MM.1S (cell line): Measurements from ENCODE around the gene AHCTF1.
"Not testable (repeated sequence)": the region's sequence is repeated elsewhere in the genome, so short reads cannot be mapped to it uniquely, and the experiment has no call there.

Experiments used
- DNase-seq: peaks from one replicate; pipeline ENCODE4 v3.0.0-alpha.2; 2015
- H2AFZ ChIP-seq: fragments of 300-600 bp; sonication (generic); 2 replicates; pipeline ENCODE4 v1.6.0; 2016; ENCODE audit warnings: antibody characterized with exemption, low read length
- H3F3A ChIP-seq: fragments of 300-600 bp; sonication (generic); 2 replicates; pipeline ENCODE4 v1.6.1; 2016; ENCODE audit warnings: mild to moderate bottlenecking, antibody characterized with exemption, low read length, moderate library complexity, mixed read lengths; ENCODE audit not compliant: insufficient read depth
- H3K27ac ChIP-seq: fragments of 300-600 bp; sonication (generic); 2 replicates; pipeline ENCODE4 v1.5.1; 2016; ENCODE audit warnings: mild to moderate bottlenecking, low read length
- H3K27me3 ChIP-seq: fragments of 300-600 bp; sonication (generic); replicated peaks from 2 replicates; pipeline ENCODE4 v1.6.0; 2016; ENCODE audit warnings: low read length; ENCODE audit not compliant: insufficient read depth
- H3K36me3 ChIP-seq: fragments of 300-600 bp; sonication (generic); replicated peaks from 2 replicates; pipeline ENCODE4 v1.6.1; 2016; ENCODE audit warnings: mild to moderate bottlenecking, low read length, mixed read lengths; ENCODE audit not compliant: insufficient read depth
- H3K4me1 ChIP-seq: fragments of 300-600 bp; sonication (generic); 2 replicates; pipeline ENCODE4 v1.6.1; 2016; ENCODE audit warnings: low read length, mixed read lengths
- H3K4me2 ChIP-seq: fragments of 300-600 bp; sonication (generic); 2 replicates; pipeline ENCODE4 v1.6.0; 2016; ENCODE audit warnings: low read depth, low read length
- H3K4me3 ChIP-seq: fragments of 300-600 bp; sonication (generic); 2 replicates; pipeline ENCODE4 v1.5.1; 2016; ENCODE audit warnings: low read length, mixed read lengths
- H3K79me2 ChIP-seq: fragments of 300-600 bp; sonication (generic); 2 replicates; pipeline ENCODE4 v1.6.1; 2016; ENCODE audit warnings: mixed run types, low read length, mixed read lengths
- H3K9ac ChIP-seq: fragments of 300-600 bp; sonication (generic); 2 replicates; pipeline ENCODE4 v1.6.1; 2016; ENCODE audit warnings: low read length, mixed read lengths
- H3K9me2 ChIP-seq: fragments of 300-600 bp; sonication (generic); replicated peaks from 2 replicates; pipeline ENCODE4 v1.6.1; 2016; ENCODE audit warnings: mild to moderate bottlenecking, low read length, mixed read lengths; ENCODE audit not compliant: insufficient read depth
- H3K9me3 ChIP-seq: fragments of 300-600 bp; sonication (generic); replicated peaks from 2 replicates; pipeline ENCODE4 v1.6.1; 2016; ENCODE audit warnings: mild to moderate bottlenecking, low read length, mixed read lengths; ENCODE audit not compliant: insufficient read depth
- H4K20me1 ChIP-seq: fragments of 300-600 bp; sonication (generic); 2 replicates; pipeline ENCODE4 v1.6.1; 2016; ENCODE audit warnings: mild to moderate bottlenecking, low read length, moderate library complexity, mixed read lengths; ENCODE audit not compliant: insufficient read depth
- CTCF ChIP-seq: fragments of 300-600 bp; sonication (generic); IDR thresholded peaks from 2 replicates; pipeline ENCODE4 v1.5.1; 2016; ENCODE audit warnings: antibody characterized with exemption, low read length, mixed read lengths
- EZH2 ChIP-seq: fragments of 300-600 bp; sonication (generic); optimal IDR thresholded peaks from 2 replicates; pipeline ENCODE3; 2017; ENCODE audit warnings: low read depth, mild to moderate bottlenecking, antibody characterized with exemption, low read length, mixed read lengths
- EZH2phosphoT487 ChIP-seq: fragments of 300-600 bp; sonication (generic); IDR thresholded peaks from 2 replicates; pipeline ENCODE4 v1.6.1; 2018; ENCODE audit warnings: antibody characterized with exemption, low read length

The AHCTF1 gene

DNA sequence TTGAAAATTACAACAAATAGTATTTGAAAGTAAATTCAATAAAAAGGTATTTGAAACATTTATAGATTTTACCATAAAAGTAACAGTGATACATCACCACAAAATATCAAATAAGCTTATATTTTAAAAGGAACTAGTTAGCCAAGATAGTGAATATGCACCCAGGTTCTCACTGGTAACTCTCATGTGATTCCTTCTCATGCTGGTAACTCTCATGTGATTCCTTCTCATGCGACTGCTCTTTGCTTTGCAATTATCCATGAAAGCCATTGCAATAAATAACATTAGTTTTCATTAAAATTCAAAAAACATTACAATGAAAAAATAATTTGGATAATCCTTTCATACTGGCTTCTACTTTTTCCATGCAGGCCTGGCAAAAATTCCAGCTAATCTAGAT is 75.4 kb downstream of the AHCTF1 start:
- Histone ChIP-seq H3K4me3 (no peak overlapping the region), H3K4me1 (no peaks in the 10 kb centered on the region), H3K9me3 (no peaks in the 10 kb centered on the region), H3K9me2 (no peaks in the 10 kb centered on the region), H3K9ac (no peak overlapping the region), H3K27ac (no peak overlapping the region), H3F3A (no peaks in the 10 kb centered on the region), H2AFZ (no peak overlapping the region), H3K27me3 (no peaks in the 10 kb centered on the region), H3K4me2 (no peak overlapping the region), H3K36me3 (peaks cover 25% of the 10 kb centered on the region), H3K79me2 (no peaks in the 10 kb centered on the region), H4K20me1 (no peaks in the 10 kb centered on the region)
- TF ChIP-seq CTCF (no peak), EZH2 (no peak), EZH2phosphoT487 (no peak)
- DNase-seq = no peak

GRCh38 chr1:246850640-246851039 is 81.1 kb downstream of the AHCTF1 start:
- not testable (repeated sequence) for H3F3A ChIP-seq, H4K20me1 ChIP-seq, H3K4me3 ChIP-seq, H3K27ac ChIP-seq, H2AFZ ChIP-seq, H3K79me2 ChIP-seq, H3K9me3 ChIP-seq, DNase-seq, H3K27me3 ChIP-seq, H3K9ac ChIP-seq, H3K9me2 ChIP-seq, H3K4me1 ChIP-seq, H3K4me2 ChIP-seq
- peaks cover 33% of the 10 kb centered on the region for H3K36me3 ChIP-seq

- Histone ChIP-seq H3K4me2 (no peak overlapping the region), H3K4me1 (no peaks in the 10 kb centered on the region), H3K36me3 (peaks cover 14% of the 10 kb centered on the region), H4K20me1 (no peaks in the 10 kb centered on the region), H3K4me3 (no peak overlapping the region), H2AFZ (no peak overlapping the region), H3K9me2 (no peaks in the 10 kb centered on the region), H3F3A (no peaks in the 10 kb centered on the region), H3K79me2 (no peaks in the 10 kb centered on the region), H3K27me3 (no peaks in the 10 kb centered on the region), H3K9me3 (no peaks in the 10 kb centered on the region), H3K9ac (no peak overlapping the region), H3K27ac (no peak overlapping the region)
- DNase-seq = no peak
- TF ChIP-seq EZH2 (no peak), CTCF (no peak), EZH2phosphoT487 (no peak)
Measured at GRCh38 chr1:246843876-246844275, 87.9 kb downstream of the AHCTF1 start.

GRCh38 chr1:246840761-246841160 is 91.0 kb downstream of the AHCTF1 start:
- H3K27me3 ChIP-seq, H3F3A ChIP-seq, H3K27ac ChIP-seq, H3K4me1 ChIP-seq, H2AFZ ChIP-seq, H3K9ac ChIP-seq, H3K9me3 ChIP-seq, DNase-seq, H4K20me1 ChIP-seq, H3K4me3 ChIP-seq, H3K4me2 ChIP-seq, H3K79me2 ChIP-seq, H3K9me2 ChIP-seq: not testable (repeated sequence)
- H3K36me3 ChIP-seq = peaks cover 10% of the 10 kb centered on the region
